ENCODE results near the gene S100A6. TPM values are rescaled to one million over a fixed set of nuclear protein-coding genes. Genes with fewer than 3 reads are reported as not detected.

Gene S100A6
- total RNA-seq, 1 experiment from 2014 or later = 1,633 TPM

DNA sequence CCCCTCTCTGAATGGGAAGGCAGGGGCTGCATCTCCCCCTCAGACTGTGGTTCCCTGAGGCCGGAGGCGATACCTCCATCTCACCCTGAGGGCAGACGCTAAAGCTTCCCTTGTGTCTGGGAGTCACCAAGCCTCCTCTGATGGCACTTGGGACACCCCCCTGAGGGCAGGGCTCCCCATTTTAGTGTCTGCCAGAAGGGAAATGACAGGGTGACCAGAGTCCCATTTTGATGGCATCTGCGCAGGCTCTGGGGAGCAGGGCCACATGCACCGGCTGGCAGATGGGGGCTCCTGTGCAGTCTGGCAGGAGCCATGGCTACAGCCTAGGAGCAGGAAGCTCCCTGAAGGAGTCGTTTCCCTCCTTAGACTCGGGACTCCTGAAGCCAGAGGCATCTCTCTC is 28.2 kb upstream of the S100A6 start:
- Histone ChIP-seq H2AFZ (ENCODE audit: low read depth, low read length, poor library complexity, severe bottlenecking) (no peak overlapping the region), H3K4me3 (replicated peaks in 1 of 2; ENCODE audit: low read depth in 1 of 2, low read length in 2 of 2) (no peak overlapping the region), H4K20me1 (ENCODE audit: insufficient read depth) (no peaks in the 10 kb centered on the region), H3K27me3 (ENCODE audit: insufficient read depth, low read length) (no peaks in the 10 kb centered on the region), H3K36me3 (ENCODE audit: control insufficient read depth in 1 of 2, insufficient read depth in 2 of 2, low read length in 2 of 2) (no peaks in the 10 kb centered on the region), H3K79me2 (ENCODE audit: insufficient read depth, low read length) (no peaks in the 10 kb centered on the region), H3K9me3 (ENCODE audit: control insufficient read depth in 1 of 2, insufficient read depth in 1 of 2, low read depth in 1 of 2, low read length in 2 of 2) (no peaks in the 10 kb centered on the region), H3K4me2 (ENCODE audit: low read length) (peak overlapping the region; percentile 77), H3K9me2 (ENCODE audit: insufficient read depth) (no peaks in the 10 kb centered on the region), H3K27ac (ENCODE audit: low read depth, low read length) (peak overlapping the region; percentile 100), H3K9ac (ENCODE audit: low read length) (peak overlapping the region; percentile 80), H3K4me1 (ENCODE audit: control insufficient read depth in 1 of 2, insufficient read depth in 2 of 2, low read length in 2 of 2) (peaks cover 57 to 75% of the 10 kb centered on the region in 2 experiments)
- no peak for DNase-seq (ENCODE audit: low read depth, low spot score)
- POLR2A ChIA-PET = interaction anchor here (0.6 to 4.6 kb wide), 5 partner anchors 8 to 30 kb away, joined by 3 to 114 read pairs (median 3); partner anchors contain the start of genes S100A4, S100A5 and S100A6
- RAD21 ChIA-PET (ENCODE audit: low non-redundant PET in 1 of 2, low total read pairs in 2 of 2, uncharacterized antibody in 2 of 2, unreplicated experiment in 2 of 2) = no interaction called here
- TF ChIP-seq EGR1 (IDR thresholded peaks at IDR 0.05; ENCODE audit: low read depth) (no peak), FOSL1 (IDR thresholded peaks at IDR 0.05; ENCODE audit: low read depth) (no peak), CEBPB (IDR thresholded peaks at IDR 0.05; ENCODE audit: low read depth) (no peak), SRF (IDR thresholded peaks at IDR 0.05; ENCODE audit: low read depth) (no peak), TCF7L2 (IDR thresholded peaks at IDR 0.05; ENCODE audit: borderline replicate concordance, extremely low read depth, insufficient read depth, insufficient read length) (no peak), RAD21 (IDR thresholded peaks at IDR 0.05; ENCODE audit: low read depth) (no peak), ELF1 (IDR thresholded peaks at IDR 0.05; ENCODE audit: borderline replicate concordance, low read depth) (no peak), CBX3 (IDR thresholded peaks at IDR 0.05; ENCODE audit: low read depth) (no peak), POLR2AphosphoS5 (IDR thresholded peaks at IDR 0.05; ENCODE audit: low read depth, low read length) (no peak), EZH2 (IDR thresholded peaks at IDR 0.05) (no peak), JUND (IDR thresholded peaks at IDR 0.05) (no peak)
- TF ChIP-seq, protein P1, sequence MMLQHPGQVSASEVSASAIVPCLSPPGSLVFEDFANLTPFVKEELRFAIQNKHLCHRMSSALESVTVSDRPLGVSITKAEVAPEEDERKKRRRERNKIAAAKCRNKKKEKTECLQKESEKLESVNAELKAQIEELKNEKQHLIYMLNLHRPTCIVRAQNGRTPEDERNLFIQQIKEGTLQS (IDR thresholded peaks at IDR 0.05) = no peak
- TF ChIP-seq, protein P2, sequence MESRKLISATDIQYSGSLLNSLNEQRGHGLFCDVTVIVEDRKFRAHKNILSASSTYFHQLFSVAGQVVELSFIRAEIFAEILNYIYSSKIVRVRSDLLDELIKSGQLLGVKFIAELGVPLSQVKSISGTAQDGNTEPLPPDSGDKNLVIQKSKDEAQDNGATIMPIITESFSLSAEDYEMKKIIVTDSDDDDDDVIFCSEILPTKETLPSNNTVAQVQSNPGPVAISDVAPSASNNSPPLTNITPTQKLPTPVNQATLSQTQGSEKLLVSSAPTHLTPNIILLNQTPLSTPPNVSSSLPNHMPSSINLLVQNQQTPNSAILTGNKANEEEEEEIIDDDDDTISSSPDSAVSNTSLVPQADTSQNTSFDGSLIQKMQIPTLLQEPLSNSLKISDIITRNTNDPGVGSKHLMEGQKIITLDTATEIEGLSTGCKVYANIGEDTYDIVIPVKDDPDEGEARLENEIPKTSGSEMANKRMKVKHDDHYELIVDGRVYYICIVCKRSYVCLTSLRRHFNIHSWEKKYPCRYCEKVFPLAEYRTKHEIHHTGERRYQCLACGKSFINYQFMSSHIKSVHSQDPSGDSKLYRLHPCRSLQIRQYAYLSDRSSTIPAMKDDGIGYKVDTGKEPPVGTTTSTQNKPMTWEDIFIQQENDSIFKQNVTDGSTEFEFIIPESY (IDR thresholded peaks at IDR 0.05; ENCODE audit: extremely low read depth, insufficient replicate concordance, low read length) = no peak
- TF ChIP-seq, protein P3, sequence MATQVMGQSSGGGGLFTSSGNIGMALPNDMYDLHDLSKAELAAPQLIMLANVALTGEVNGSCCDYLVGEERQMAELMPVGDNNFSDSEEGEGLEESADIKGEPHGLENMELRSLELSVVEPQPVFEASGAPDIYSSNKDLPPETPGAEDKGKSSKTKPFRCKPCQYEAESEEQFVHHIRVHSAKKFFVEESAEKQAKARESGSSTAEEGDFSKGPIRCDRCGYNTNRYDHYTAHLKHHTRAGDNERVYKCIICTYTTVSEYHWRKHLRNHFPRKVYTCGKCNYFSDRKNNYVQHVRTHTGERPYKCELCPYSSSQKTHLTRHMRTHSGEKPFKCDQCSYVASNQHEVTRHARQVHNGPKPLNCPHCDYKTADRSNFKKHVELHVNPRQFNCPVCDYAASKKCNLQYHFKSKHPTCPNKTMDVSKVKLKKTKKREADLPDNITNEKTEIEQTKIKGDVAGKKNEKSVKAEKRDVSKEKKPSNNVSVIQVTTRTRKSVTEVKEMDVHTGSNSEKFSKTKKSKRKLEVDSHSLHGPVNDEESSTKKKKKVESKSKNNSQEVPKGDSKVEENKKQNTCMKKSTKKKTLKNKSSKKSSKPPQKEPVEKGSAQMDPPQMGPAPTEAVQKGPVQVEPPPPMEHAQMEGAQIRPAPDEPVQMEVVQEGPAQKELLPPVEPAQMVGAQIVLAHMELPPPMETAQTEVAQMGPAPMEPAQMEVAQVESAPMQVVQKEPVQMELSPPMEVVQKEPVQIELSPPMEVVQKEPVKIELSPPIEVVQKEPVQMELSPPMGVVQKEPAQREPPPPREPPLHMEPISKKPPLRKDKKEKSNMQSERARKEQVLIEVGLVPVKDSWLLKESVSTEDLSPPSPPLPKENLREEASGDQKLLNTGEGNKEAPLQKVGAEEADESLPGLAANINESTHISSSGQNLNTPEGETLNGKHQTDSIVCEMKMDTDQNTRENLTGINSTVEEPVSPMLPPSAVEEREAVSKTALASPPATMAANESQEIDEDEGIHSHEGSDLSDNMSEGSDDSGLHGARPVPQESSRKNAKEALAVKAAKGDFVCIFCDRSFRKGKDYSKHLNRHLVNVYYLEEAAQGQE (IDR thresholded peaks at IDR 0.05; ENCODE audit: low read depth) = no peak
- TF ChIP-seq, protein P4, sequence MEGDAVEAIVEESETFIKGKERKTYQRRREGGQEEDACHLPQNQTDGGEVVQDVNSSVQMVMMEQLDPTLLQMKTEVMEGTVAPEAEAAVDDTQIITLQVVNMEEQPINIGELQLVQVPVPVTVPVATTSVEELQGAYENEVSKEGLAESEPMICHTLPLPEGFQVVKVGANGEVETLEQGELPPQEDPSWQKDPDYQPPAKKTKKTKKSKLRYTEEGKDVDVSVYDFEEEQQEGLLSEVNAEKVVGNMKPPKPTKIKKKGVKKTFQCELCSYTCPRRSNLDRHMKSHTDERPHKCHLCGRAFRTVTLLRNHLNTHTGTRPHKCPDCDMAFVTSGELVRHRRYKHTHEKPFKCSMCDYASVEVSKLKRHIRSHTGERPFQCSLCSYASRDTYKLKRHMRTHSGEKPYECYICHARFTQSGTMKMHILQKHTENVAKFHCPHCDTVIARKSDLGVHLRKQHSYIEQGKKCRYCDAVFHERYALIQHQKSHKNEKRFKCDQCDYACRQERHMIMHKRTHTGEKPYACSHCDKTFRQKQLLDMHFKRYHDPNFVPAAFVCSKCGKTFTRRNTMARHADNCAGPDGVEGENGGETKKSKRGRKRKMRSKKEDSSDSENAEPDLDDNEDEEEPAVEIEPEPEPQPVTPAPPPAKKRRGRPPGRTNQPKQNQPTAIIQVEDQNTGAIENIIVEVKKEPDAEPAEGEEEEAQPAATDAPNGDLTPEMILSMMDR (IDR thresholded peaks at IDR 0.05 in 2 of 3, conservative IDR thresholded peaks at IDR 0.05 in 1 of 3; ENCODE audit: borderline replicate concordance in 1 of 3, insufficient read depth in 1 of 3, low read depth in 2 of 3, low read length in 2 of 3) = no peak
- CTCF ChIA-PET = interaction anchor here (0.9 to 1.5 kb wide), 2 partner anchors 8 to 10 kb away, joined by 5 read pairs; no protein-coding TSS in a partner anchor
- intact Hi-C loops (cut with micrococcal nuclease) = no loop called here
- ATAC-seq = no peak
- BruUV-seq (replicated peaks) = no TSS peak

Data from HCT116 (cell line).